H1 (cell line): ENCODE results near the gene NRIP3. TPM values are rescaled to one million over a fixed set of nuclear protein-coding genes. Genes with fewer than 3 reads are reported as not detected.

Source experiments
- CTCF ChIA-PET: fragments of 300-600 bp; sonication (Branson Sonifier 250); formaldehyde crosslinking; loops from one replicate; lab custom pipeline; 2021; ENCODE audit not compliant: partially characterized antibody; lab: Charles Lee
- POLR2A ChIA-PET: fragments of 300-600 bp; sonication (Branson Sonifier 250); formaldehyde crosslinking; loops from one replicate; lab custom pipeline; 2021; ENCODE audit warnings: inconsistent platforms; ENCODE audit not compliant: partially characterized antibody; lab: Charles Lee
- DNase-seq, 2 experiments: peaks; one replicate each; pipeline versions ENCODE4 v3.0.0 to v3.0.0-alpha.2; 2010 to 2022; ENCODE audit warnings: low spot score in 2 of 2, low read depth in 1 of 2, mixed read lengths in 1 of 2
- FAIRE-seq: peaks from 2 replicates; lab custom pipeline; 2011; peaks lifted over from hg19 to GRCh38; lab: Jason Lieb, UNC
- H2AFZ ChIP-seq: 2 replicates; pipeline ENCODE4 v1.8.1; 2012; ENCODE audit warnings: low read length, inconsistent platforms
- H2AK5ac ChIP-seq: 2 replicates; pipeline ENCODE4 v1.6.1; 2013; ENCODE audit warnings: low read depth, low read length
- H2BK120ac ChIP-seq: replicated peaks from 2 replicates; pipeline ENCODE3; 2013; ENCODE audit warnings: low read depth, low read length, inconsistent platforms
- H2BK12ac ChIP-seq: 2 replicates; pipeline ENCODE4 v1.6.1; 2013; ENCODE audit warnings: low read depth, low read length
- H2BK15ac ChIP-seq: 2 replicates; pipeline ENCODE4 v1.6.1; 2013; ENCODE audit warnings: low read length
- H2BK20ac ChIP-seq: 2 replicates; pipeline ENCODE4 v1.6.1; 2013; ENCODE audit warnings: low read length
- H2BK5ac ChIP-seq: 2 replicates; pipeline ENCODE4 v1.6.1; 2013; ENCODE audit warnings: low read depth, low read length
- H3K14ac ChIP-seq: 2 replicates; pipeline ENCODE4 v1.6.1; 2013; ENCODE audit warnings: inconsistent platforms; ENCODE audit not compliant: insufficient read length
- H3K18ac ChIP-seq: 2 replicates; pipeline ENCODE4 v1.6.1; 2013; ENCODE audit warnings: low read length; ENCODE audit errors: extremely low read depth
- H3K23ac ChIP-seq: 2 replicates; pipeline ENCODE4 v1.6.1; 2013; ENCODE audit warnings: inconsistent platforms; ENCODE audit not compliant: insufficient read length
- H3K23me2 ChIP-seq: 2 replicates; pipeline ENCODE4 v1.6.1; 2013; ENCODE audit warnings: low read depth, low read length
- H3K27ac ChIP-seq: 2 replicates; pipeline ENCODE4 v1.6.1; 2011; ENCODE audit warnings: low read depth, low read length, inconsistent platforms
- H3K27me3 ChIP-seq, 4 experiments: replicated peaks in 1 of 4; 1 replicate in 1 of 4; 2 replicates in 3 of 4; pipeline versions ENCODE4 v1.6.1 to v1.8.1; 2011 to 2013; ENCODE audit warnings: low read length in 3 of 4, mild to moderate bottlenecking in 3 of 4, inconsistent platforms in 2 of 4, mixed read lengths in 2 of 4, moderate library complexity in 1 of 4; ENCODE audit not compliant: control insufficient read depth in 3 of 4, insufficient read depth in 3 of 4; ENCODE audit errors: extremely low read depth in 1 of 4
- H3K36me3 ChIP-seq, 4 experiments: 2 replicates each; pipeline versions ENCODE4 v1.6.1 to v1.8.1; 2011 to 2013; ENCODE audit warnings: mild to moderate bottlenecking in 4 of 4, low read length in 3 of 4, moderate library complexity in 2 of 4, control low read depth in 1 of 4, inconsistent platforms in 1 of 4; ENCODE audit not compliant: insufficient read depth in 4 of 4, control insufficient read depth in 2 of 4
- H3K4ac ChIP-seq: replicated peaks from 2 replicates; pipeline ENCODE3; 2013; ENCODE audit warnings: low read length, low read depth, mixed read lengths, inconsistent platforms; ENCODE audit not compliant: insufficient read length
- H3K4me1 ChIP-seq, 4 experiments: replicated peaks in 1 of 4; 1 replicate in 1 of 4; 2 replicates in 3 of 4; pipeline versions ENCODE4 v1.6.1 to v1.8.1; 2011 to 2013; ENCODE audit warnings: low read length in 3 of 4, inconsistent platforms in 2 of 4, mixed read lengths in 1 of 4; ENCODE audit not compliant: insufficient read depth in 4 of 4, control insufficient read depth in 3 of 4
- H3K4me2 ChIP-seq, 2 experiments: 2 replicates each; pipeline versions ENCODE4 v1.6.1 to v1.8.1; 2011 to 2013; ENCODE audit warnings: low read depth in 2 of 2, low read length in 2 of 2, control low read depth in 1 of 2, inconsistent platforms in 1 of 2, mild to moderate bottlenecking in 1 of 2; ENCODE audit not compliant: insufficient read depth in 1 of 2
- H3K4me3 ChIP-seq, 4 experiments: fragments of 200-600, 300-600 bp in 1 of 4; sonication (generic), shearing (Covaris generic), sonication (Bioruptor Twin) in 1 of 4; 2 replicates each; pipeline versions ENCODE4 v1.5.1 to v1.8.1; 2011 to 2016; ENCODE audit warnings: low read length in 4 of 4, low read depth in 3 of 4, control low read depth in 2 of 4, inconsistent platforms in 2 of 4, mild to moderate bottlenecking in 2 of 4, mixed read lengths in 1 of 4, moderate library complexity in 1 of 4; ENCODE audit not compliant: insufficient read depth in 2 of 4; ENCODE audit errors: extremely low read depth in 1 of 4
- H3K56ac ChIP-seq: replicated peaks from 2 replicates; pipeline ENCODE3; 2013; ENCODE audit warnings: low read depth, mild to moderate bottlenecking, mixed read lengths, low read length, inconsistent platforms; ENCODE audit not compliant: insufficient read length
- H3K79me1 ChIP-seq: 2 replicates; pipeline ENCODE4 v1.6.1; 2013; ENCODE audit warnings: low read depth, low read length, control low read depth
- H3K79me2 ChIP-seq, 2 experiments: 2 replicates each; pipeline versions ENCODE4 v1.6.1 to v1.8.1; 2012 to 2013; ENCODE audit warnings: low read length in 2 of 2, mild to moderate bottlenecking in 2 of 2, inconsistent platforms in 1 of 2; ENCODE audit not compliant: insufficient read depth in 2 of 2, control insufficient read depth in 1 of 2
- H3K9ac ChIP-seq, 4 experiments: replicated peaks in 1 of 4; 1 replicate in 1 of 4; 2 replicates in 3 of 4; pipeline versions ENCODE4 v1.6.1 to v1.8.1; 2011 to 2013; ENCODE audit warnings: low read depth in 3 of 4, low read length in 3 of 4, control low read depth in 2 of 4, mild to moderate bottlenecking in 2 of 4, moderate library complexity in 2 of 4, inconsistent platforms in 1 of 4; ENCODE audit errors: extremely low read depth in 1 of 4
- H3K9me3 ChIP-seq, 2 experiments: 2 replicates each; pipeline versions ENCODE4 v1.6.1 to v1.8.1; 2012 to 2013; ENCODE audit warnings: mild to moderate bottlenecking in 2 of 2, moderate library complexity in 2 of 2, control low read depth in 1 of 2, inconsistent platforms in 1 of 2, low read depth in 1 of 2, low read length in 1 of 2, mixed read lengths in 1 of 2; ENCODE audit not compliant: insufficient read depth in 2 of 2
- H4K20me1 ChIP-seq, 2 experiments: replicated peaks in 1 of 2; 2 replicates each; pipeline versions ENCODE3 to v1.8.1; 2011 to 2013; ENCODE audit warnings: inconsistent platforms in 2 of 2, low read length in 2 of 2, mild to moderate bottlenecking in 1 of 2; ENCODE audit not compliant: insufficient read depth in 2 of 2, control insufficient read depth in 1 of 2
- H4K5ac ChIP-seq: 2 replicates; pipeline ENCODE4 v1.6.1; 2013; ENCODE audit warnings: low read length, low read depth, mixed read lengths, inconsistent platforms; ENCODE audit not compliant: insufficient read length
- H4K8ac ChIP-seq: 2 replicates; pipeline ENCODE4 v1.8.0; 2013; ENCODE audit warnings: mild to moderate bottlenecking, moderate library complexity, low read length, inconsistent platforms; ENCODE audit not compliant: insufficient read depth; ENCODE audit errors: extremely low read depth
- H4K91ac ChIP-seq: replicated peaks from 2 replicates; pipeline ENCODE3; 2013; ENCODE audit warnings: low read length, mixed read lengths, inconsistent platforms; ENCODE audit not compliant: insufficient read length
- CEBPB ChIP-seq: IDR thresholded peaks from 2 replicates; pipeline ENCODE4 v1.6.1; 2012; ENCODE audit warnings: low read depth, low read length
- KDM4A ChIP-seq: IDR thresholded peaks from one replicate; pipeline ENCODE4 v1.7.1; 2012; ENCODE audit warnings: low read depth, mild to moderate bottlenecking, moderate library complexity, low read length, inconsistent platforms; ENCODE audit not compliant: severe bottlenecking
- KDM5A ChIP-seq: fragments of 200-600 bp; IDR thresholded peaks from 2 replicates; pipeline ENCODE4 v1.7.1; 2012; ENCODE audit warnings: mild to moderate bottlenecking, low read length, inconsistent platforms, mixed read lengths
- WGBS, 2 experiments: shearing (Covaris generic) in 1 of 2; methylation state at CpG; one replicate each; pipeline versions ENCODE4 v1.1.6 to v1.1.7; 2013 to 2015; ENCODE audit warnings: low lambda C conversion rate in 2 of 2, mixed read lengths in 2 of 2, inconsistent platforms in 1 of 2, low coverage in 1 of 2, missing lambda C conversion rate in 1 of 2; ENCODE audit not compliant: insufficient replicate concordance in 2 of 2, insufficient coverage in 1 of 2, insufficient read length in 1 of 2; ENCODE audit errors: extremely low coverage in 1 of 2, missing lambda C conversion rate in 1 of 2; 5-methylcytosine and 5-hydroxymethylcytosine counted together
- polyA plus RNA-seq, 7 experiments: library from polyadenylated mRNA; depleted of rRNA in 3 of 7; stranded (reverse) in 5 of 7; unstranded in 2 of 7; fragments of >200 nt in 5 of 7; fragments of 200-250 nt in 2 of 7; gene quantifications; 1 replicate in 5 of 7; 2 replicates in 1 of 7; 4 replicates in 1 of 7; pipeline versions ENCODE4 v1.2.1 to v1.2.3, GENCODE V29; 2011 to 2013; ENCODE audit warnings: missing spikeins in 2 of 7, mixed read lengths in 2 of 7
- total RNA-seq: library from RNA; stranded (reverse); fragmentation: NEBNext Ultra II Directional; extraction: Animal tissue kit (Norgen Biotek cat#: 25700); gene quantifications from 2 replicates; pipeline ENCODE4 v1.2.1, GENCODE V29; 2021
- TF ChIP-seq, protein P1 (sequence below): IDR thresholded peaks from 2 replicates; pipeline ENCODE4 v1.6.1; 2011; ENCODE audit warnings: low read depth, mild to moderate bottlenecking, low read length; ENCODE audit not compliant: insufficient read depth

NRIP3 gene
- total and polyA plus RNA-seq, 2 of the 8 experiments (the other 6 are each of a cell fraction or from before 2014, with no cell fraction given), result 3.9 to 7.1 TPM

DNA sequence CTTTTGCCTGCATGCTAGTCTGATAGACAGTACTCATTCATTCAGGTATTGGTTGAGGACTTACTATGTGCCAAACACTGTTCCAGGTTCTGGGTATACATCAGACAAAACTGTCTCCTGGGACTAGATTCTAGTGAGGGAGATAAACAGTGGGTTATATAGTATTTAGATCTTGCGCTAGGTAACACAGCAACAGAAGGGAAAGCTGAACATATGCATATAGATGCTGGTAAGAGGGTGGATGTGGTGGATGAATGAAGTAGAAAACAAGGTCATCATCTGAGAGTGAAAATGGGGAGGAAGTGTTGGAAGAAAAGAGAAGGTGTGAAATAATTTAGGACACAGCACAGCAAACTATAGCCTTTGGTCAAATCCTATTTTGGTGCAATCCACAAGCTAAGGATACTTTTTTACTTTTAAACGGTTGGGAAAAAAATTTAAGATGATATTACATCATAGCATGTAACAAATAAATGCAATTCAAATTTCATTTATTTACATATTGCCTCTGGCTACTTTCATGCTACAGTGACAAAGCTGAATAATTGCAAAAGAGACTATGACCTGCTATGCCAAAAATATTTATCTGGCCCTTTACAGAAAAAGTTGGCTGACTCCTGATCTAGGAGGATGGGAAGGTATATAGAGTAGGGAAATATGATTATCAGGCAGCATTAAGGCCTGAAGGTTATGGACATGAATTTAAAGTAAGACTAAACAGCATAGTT is 32.4 kb downstream of the NRIP3 start:
- H3K27ac ChIP-seq, result no peak overlapping the region
- no peaks in the 10 kb centered on the region for H3K4me1 ChIP-seq
- H3K36me3 ChIP-seq, result no peaks in the 10 kb centered on the region
- no peak overlapping the region for H2AFZ ChIP-seq
- no peaks in the 10 kb centered on the region for H3K79me2 ChIP-seq
- H3K27me3 ChIP-seq, result no peaks in the 10 kb centered on the region
- no peak overlapping the region for H4K8ac ChIP-seq
- ChIA-PET CTCF (interaction anchor here (0.6 kb wide), 1 partner anchor 101 kb away, joined by 4 read pairs; no protein-coding TSS in a partner anchor), POLR2A (interaction anchor here (0.7 kb wide), 1 partner anchor 128 kb away, joined by 3 read pairs; no protein-coding TSS in a partner anchor)
- no peak overlapping the region for H4K91ac ChIP-seq
- H3K9ac ChIP-seq, result no peak overlapping the region
- no peak overlapping the region for H3K4me2 ChIP-seq
- no peaks in the 10 kb centered on the region for H3K9me3 ChIP-seq
- H3K4ac ChIP-seq, result no peak overlapping the region
- no peak overlapping the region for H4K5ac ChIP-seq
- no peak overlapping the region for H3K23ac ChIP-seq
- H3K79me1 ChIP-seq, result no peaks in the 10 kb centered on the region
- no peaks in the 10 kb centered on the region for H4K20me1 ChIP-seq
- no peak overlapping the region for H2BK120ac ChIP-seq
- no peak overlapping the region for H2BK5ac ChIP-seq
- H3K14ac ChIP-seq, result no peak overlapping the region
- FAIRE-seq (no peak), DNase-seq (no peak)
- no peak overlapping the region for H2BK12ac ChIP-seq
- TF ChIP-seq CEBPB, result no peak
- TF ChIP-seq, protein P1, sequence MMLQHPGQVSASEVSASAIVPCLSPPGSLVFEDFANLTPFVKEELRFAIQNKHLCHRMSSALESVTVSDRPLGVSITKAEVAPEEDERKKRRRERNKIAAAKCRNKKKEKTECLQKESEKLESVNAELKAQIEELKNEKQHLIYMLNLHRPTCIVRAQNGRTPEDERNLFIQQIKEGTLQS, result no peak
- TF ChIP-seq KDM4A, result no peak
- no peak for TF ChIP-seq KDM5A
- no peak overlapping the region for H3K4me3 ChIP-seq
- no peak overlapping the region for H2AK5ac ChIP-seq
- WGBS, 2 experiments, result 82% methylated on average over 2 of the region's 2 CpGs; no CpG with 5 or more reads in 1 of the 2 experiments
- H3K56ac ChIP-seq, result no peak overlapping the region
- H2BK15ac ChIP-seq, result no peak overlapping the region
- no peak overlapping the region for H2BK20ac ChIP-seq
- no peaks in the 10 kb centered on the region for H3K23me2 ChIP-seq
- no peak overlapping the region for H3K18ac ChIP-seq
